Neural cell (in vitro differentiated cells): ENCODE measurements around the gene RNASE9.

Source experiments
- CTCF ChIP-seq: fragments of 450-650 bp; IDR thresholded peaks from 2 replicates; pipeline ENCODE4 v1.5.1; 2014; ENCODE audit warnings: antibody characterized with exemption, mild to moderate bottlenecking, moderate library complexity; ENCODE audit not compliant: poor library complexity, severe bottlenecking
- POLR2AphosphoS5 ChIP-seq: IDR thresholded peaks from 2 replicates; pipeline ENCODE4 v1.6.1; 2012
- RAD21 ChIP-seq: fragments of 450-650 bp; conservative IDR thresholded peaks from 2 replicates; pipeline ENCODE4 v1.6.1; 2014; ENCODE audit warnings: antibody characterized with exemption, mild to moderate bottlenecking, moderate library complexity
- REST ChIP-seq: IDR thresholded peaks from 2 replicates; pipeline ENCODE4 v1.6.1; 2012; ENCODE audit warnings: borderline replicate concordance
- SMC3 ChIP-seq: fragments of 450-650 bp; conservative IDR thresholded peaks from 2 replicates; pipeline ENCODE4 v1.6.1; 2014; ENCODE audit warnings: antibody characterized with exemption, mild to moderate bottlenecking, moderate library complexity; ENCODE audit not compliant: poor library complexity
- TAF1 ChIP-seq: IDR thresholded peaks from 2 replicates; pipeline ENCODE4 v1.6.1; 2012; ENCODE audit warnings: low read depth

GRCh38 chr14:20609215-20610001 lies 48.6 kb upstream of the RNASE9 start:
- peak; percentile 100 for TF ChIP-seq CTCF
- no peak for TF ChIP-seq TAF1
- no peak for TF ChIP-seq POLR2AphosphoS5
- TF ChIP-seq SMC3, result peak; percentile 94
- no peak for TF ChIP-seq REST
- peak; percentile 95 for TF ChIP-seq RAD21
